Esophagus (tissue), 2 donors: ENCODE results near the gene ACP7. TPM values are rescaled to one million over a fixed set of nuclear protein-coding genes. Genes with fewer than 3 reads are reported as not detected.
A peak's percentile ranks its signal among the peaks of the same experiment; 100 is the strongest.
"Not testable (repeated sequence)": the region's sequence is repeated elsewhere in the genome, so short reads cannot be mapped to it uniquely, and the experiment has no call there.

ENCODE experiments used
- H3K27ac ChIP-seq, 2 donors: one replicate each; pipeline ENCODE4 v1.5.1; 2013; ENCODE audit warnings: low read depth in 2 of 2, mild to moderate bottlenecking in 2 of 2, inconsistent platforms in 1 of 2, low read length in 1 of 2, moderate library complexity in 1 of 2
- H3K27me3 ChIP-seq, 2 donors: one replicate each; pipeline ENCODE4 v1.6.1; 2013; ENCODE audit warnings: low read length in 2 of 2, control low read depth in 1 of 2, mild to moderate bottlenecking in 1 of 2; ENCODE audit not compliant: insufficient read depth in 2 of 2, control insufficient read depth in 1 of 2
- H3K36me3 ChIP-seq, 2 donors: one replicate each; pipeline ENCODE4 v1.6.1; 2013; ENCODE audit warnings: low read length in 1 of 2; ENCODE audit not compliant: control insufficient read depth in 2 of 2, insufficient read depth in 2 of 2
- H3K4me1 ChIP-seq, 2 donors: one replicate each; pipeline ENCODE4 v1.6.1; 2013; ENCODE audit warnings: low read length in 1 of 2; ENCODE audit not compliant: control insufficient read depth in 2 of 2, insufficient read depth in 2 of 2
- H3K4me3 ChIP-seq, 2 donors: one replicate each; pipeline ENCODE4 v1.5.1; 2013; ENCODE audit warnings: low read length in 2 of 2, mild to moderate bottlenecking in 2 of 2, low read depth in 1 of 2, moderate library complexity in 1 of 2
- H3K9me3 ChIP-seq, 2 donors: one replicate each; pipeline ENCODE4 v1.6.1; 2013; ENCODE audit warnings: mild to moderate bottlenecking in 2 of 2, low read depth in 1 of 2, low read length in 1 of 2, moderate library complexity in 1 of 2; ENCODE audit not compliant: control insufficient read depth in 2 of 2, insufficient read depth in 1 of 2
- WGBS, 2 donors: extraction: QIAGEN DNeasy Blood & Tissue Kit; methylation state at CpG; one replicate each; pipeline ENCODE4 v1.1.7; 2013; 5-methylcytosine and 5-hydroxymethylcytosine counted together
- polyA plus RNA-seq, 2 donors: library from polyadenylated mRNA; stranded (reverse); fragments of 200-250 nt; gene quantifications; one replicate each; pipeline ENCODE4 v1.2.3, GENCODE V29; 2013
- donor health status: healthy with polysubstance abuse.
- donor health status: Bipolar disorder and iron deficiency.

ACP7 gene
- polyA plus RNA-seq, 2 donors: 0.32 to 1.6 TPM

- not testable (repeated sequence) for H3K27me3 ChIP-seq, H3K9me3 ChIP-seq, H3K36me3 ChIP-seq, H3K4me3 ChIP-seq
- H3K4me1 ChIP-seq: peaks cover 9 to 20% of the 10 kb centered on the region in 2 donors
- peak overlapping the region; percentile 58 to 85 for H3K27ac ChIP-seq
- 65 to 87% methylated on average over 5 of the region's 5 CpGs for WGBS, 2 donors
Measured at GRCh38 chr19:39143757-39144289, 59.7 kb downstream of the ACP7 start.

- Histone ChIP-seq H3K9me3 (no peaks in the 10 kb centered on the region), H3K27me3 (no peaks in the 10 kb centered on the region), H3K4me3 (no peak overlapping the region), H3K27ac (peak overlapping the region; percentile 81 to 85), H3K36me3 (no peaks in the 10 kb centered on the region), H3K4me1 (peaks cover 9 to 18% of the 10 kb centered on the region in 2 donors)
- WGBS, 2 donors: 34 to 35% methylated on average over 14 of the region's 14 CpGs
Measured at GRCh38 chr19:39144290-39145071, 60.3 kb downstream of the ACP7 start.

- H3K27me3 ChIP-seq: no peaks in the 10 kb centered on the region
- H3K9me3 ChIP-seq: no peaks in the 10 kb centered on the region
- WGBS, 2 donors: 28 to 38% methylated on average over 25 to 26 of the region's 26 CpGs
- no peaks in the 10 kb centered on the region for H3K36me3 ChIP-seq
- no peak overlapping the region for H3K4me3 ChIP-seq
- peaks cover 9 to 17% of the 10 kb centered on the region in 2 donors for H3K4me1 ChIP-seq
- peak overlapping the region; percentile 81 to 85 for H3K27ac ChIP-seq
Measured at GRCh38 chr19:39145180-39145953, 61.2 kb downstream of the ACP7 start.

GRCh38 chr19:39146091-39146490 lies 61.9 kb downstream of the ACP7 start:
- Histone ChIP-seq H3K9me3 (no peaks in the 10 kb centered on the region), H3K4me3 (no peak overlapping the region), H3K27me3 (no peaks in the 10 kb centered on the region), H3K27ac (peak overlapping the region in 1 of 2 donors; percentile 85), H3K4me1 (peaks cover 9 to 17% of the 10 kb centered on the region in 2 donors), H3K36me3 (no peaks in the 10 kb centered on the region)
- WGBS, 2 donors: 100% methylated on average over 1 of the region's 1 CpG

GRCh38 chr19:39146686-39147450 lies 62.7 kb downstream of the ACP7 start:
- Histone ChIP-seq H3K4me1 (peaks cover 9 to 17% of the 10 kb centered on the region in 2 donors), H3K36me3 (no peaks in the 10 kb centered on the region), H3K4me3 (no peak overlapping the region), H3K27me3 (no peaks in the 10 kb centered on the region), H3K9me3 (no peaks in the 10 kb centered on the region), H3K27ac (no peak overlapping the region)
- WGBS, 2 donors: 81 to 83% methylated on average over 7 of the region's 7 CpGs

GRCh38 chr19:39147480-39147879 lies 63.3 kb downstream of the ACP7 start:
- 86 to 94% methylated on average over 3 of the region's 3 CpGs for WGBS, 2 donors
- Histone ChIP-seq H3K36me3 (no peaks in the 10 kb centered on the region), H3K27ac (no peak overlapping the region), H3K9me3 (no peaks in the 10 kb centered on the region), H3K4me3 (no peak overlapping the region), H3K4me1 (peaks cover 9 to 17% of the 10 kb centered on the region in 2 donors), H3K27me3 (no peaks in the 10 kb centered on the region)

GRCh38 chr19:39148939-39149529 lies 64.9 kb downstream of the ACP7 start:
- Histone ChIP-seq H3K4me3 (no peak overlapping the region), H3K27ac (no peak overlapping the region), H3K36me3 (peaks cover 0 to 2% of the 10 kb centered on the region in 2 donors), H3K9me3 (no peaks in the 10 kb centered on the region), H3K27me3 (no peaks in the 10 kb centered on the region), H3K4me1 (peaks cover 9 to 20% of the 10 kb centered on the region in 2 donors)
- 96 to 98% methylated on average over 10 of the region's 10 CpGs for WGBS, 2 donors

- no peaks in the 10 kb centered on the region for H3K9me3 ChIP-seq
- peaks cover 7 to 21% of the 10 kb centered on the region in 2 donors for H3K4me1 ChIP-seq
- no peak overlapping the region for H3K4me3 ChIP-seq
- no peak overlapping the region for H3K27ac ChIP-seq
- H3K27me3 ChIP-seq: no peaks in the 10 kb centered on the region
- 93 to 94% methylated on average over 8 of the region's 8 CpGs for WGBS, 2 donors
- H3K36me3 ChIP-seq: peaks cover 0 to 3% of the 10 kb centered on the region in 2 donors
Measured at GRCh38 chr19:39150235-39150634, 66.1 kb downstream of the ACP7 start.
